PFSK-1 (cell line): ENCODE results near the gene RPL18A.
A peak's percentile ranks its signal among the peaks of the same experiment; 100 is the strongest.

Experiments used
- FOXP2 ChIP-seq: optimal IDR thresholded peaks from 2 replicates; pipeline ENCODE3; 2011; ENCODE audit warnings: borderline replicate concordance, control low read depth, inconsistent platforms; ENCODE audit not compliant: insufficient read depth; ENCODE audit errors: extremely low read length, extremely low read depth
- POLR2AphosphoS5 ChIP-seq: IDR thresholded peaks from 2 replicates; pipeline ENCODE4 v1.6.1; 2012; ENCODE audit warnings: low read depth, mild to moderate bottlenecking, control low read depth, low read length, moderate library complexity
- SIN3A ChIP-seq: IDR thresholded peaks from 2 replicates; pipeline ENCODE4 v1.6.1; 2012; ENCODE audit warnings: mild to moderate bottlenecking, low read length, moderate library complexity, borderline replicate concordance; ENCODE audit not compliant: insufficient read depth
- TAF1 ChIP-seq: IDR thresholded peaks from 2 replicates; pipeline ENCODE4 v1.6.1; 2012; ENCODE audit warnings: low read length, control low read depth, borderline replicate concordance; ENCODE audit not compliant: insufficient read depth
- TF ChIP-seq, protein P1 (sequence below), 2 experiments: IDR thresholded peaks; 2 replicates each; pipeline versions ENCODE4 v1.6.1 to v1.8.0; 2011 to 2012; ENCODE audit warnings: low read depth in 2 of 2, low read length in 2 of 2, control low read depth in 1 of 2, inconsistent platforms in 1 of 2, mild to moderate bottlenecking in 1 of 2, moderate library complexity in 1 of 2; ENCODE audit not compliant: insufficient read depth in 1 of 2

The RPL18A gene

DNA sequence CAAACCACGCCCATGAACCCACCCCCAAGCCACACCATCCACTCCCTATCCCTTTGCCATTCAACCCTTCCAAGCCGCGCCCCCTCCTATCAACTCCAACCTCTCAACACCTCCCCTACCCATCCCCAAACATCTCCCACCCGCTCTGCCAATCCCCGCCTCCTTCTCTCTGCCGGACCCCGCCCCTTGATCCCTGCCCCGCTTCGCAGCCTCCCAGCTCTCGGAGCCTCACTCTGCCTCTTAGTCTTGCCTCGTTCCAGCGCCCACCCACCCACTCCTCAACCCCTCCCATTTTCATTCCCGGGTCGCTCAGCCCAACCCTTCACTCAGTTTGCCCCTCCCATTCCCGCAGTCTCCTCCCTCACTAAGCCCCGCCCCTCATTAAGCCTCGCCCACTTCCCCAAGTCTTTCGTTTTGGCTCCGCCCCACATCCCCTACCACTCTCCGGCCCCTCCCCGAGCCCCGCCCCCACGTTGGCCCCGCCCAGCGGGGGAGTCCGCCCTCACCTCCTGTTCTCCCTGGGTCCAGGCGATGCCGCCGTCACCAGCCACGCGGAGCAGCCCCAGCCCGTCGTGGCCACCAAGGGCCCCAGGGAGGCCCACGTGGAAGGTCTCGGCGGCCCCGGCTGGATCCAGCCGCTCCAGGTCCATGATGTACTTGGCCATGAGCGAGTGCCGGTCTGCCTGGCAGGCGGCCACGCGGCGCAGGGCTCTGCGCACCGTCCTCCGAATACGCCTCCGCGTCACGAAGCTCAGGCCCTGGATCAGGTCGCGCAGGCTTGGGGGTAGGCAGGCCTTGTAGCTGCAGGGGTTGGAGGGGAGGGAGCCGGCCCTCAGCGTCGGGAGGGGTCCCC, 17.7 kb upstream of the RPL18A start:
- TF ChIP-seq POLR2AphosphoS5 = peak; percentile 83
- 0 out of 2 replicates have a peak, but pooled peaks have one; percentile 48 for TF ChIP-seq TAF1
- TF ChIP-seq SIN3A = 0 out of 2 replicates have a peak, but pooled peaks have one; percentile 51
- peak; percentile 18 for TF ChIP-seq FOXP2
- TF ChIP-seq, protein P1, sequence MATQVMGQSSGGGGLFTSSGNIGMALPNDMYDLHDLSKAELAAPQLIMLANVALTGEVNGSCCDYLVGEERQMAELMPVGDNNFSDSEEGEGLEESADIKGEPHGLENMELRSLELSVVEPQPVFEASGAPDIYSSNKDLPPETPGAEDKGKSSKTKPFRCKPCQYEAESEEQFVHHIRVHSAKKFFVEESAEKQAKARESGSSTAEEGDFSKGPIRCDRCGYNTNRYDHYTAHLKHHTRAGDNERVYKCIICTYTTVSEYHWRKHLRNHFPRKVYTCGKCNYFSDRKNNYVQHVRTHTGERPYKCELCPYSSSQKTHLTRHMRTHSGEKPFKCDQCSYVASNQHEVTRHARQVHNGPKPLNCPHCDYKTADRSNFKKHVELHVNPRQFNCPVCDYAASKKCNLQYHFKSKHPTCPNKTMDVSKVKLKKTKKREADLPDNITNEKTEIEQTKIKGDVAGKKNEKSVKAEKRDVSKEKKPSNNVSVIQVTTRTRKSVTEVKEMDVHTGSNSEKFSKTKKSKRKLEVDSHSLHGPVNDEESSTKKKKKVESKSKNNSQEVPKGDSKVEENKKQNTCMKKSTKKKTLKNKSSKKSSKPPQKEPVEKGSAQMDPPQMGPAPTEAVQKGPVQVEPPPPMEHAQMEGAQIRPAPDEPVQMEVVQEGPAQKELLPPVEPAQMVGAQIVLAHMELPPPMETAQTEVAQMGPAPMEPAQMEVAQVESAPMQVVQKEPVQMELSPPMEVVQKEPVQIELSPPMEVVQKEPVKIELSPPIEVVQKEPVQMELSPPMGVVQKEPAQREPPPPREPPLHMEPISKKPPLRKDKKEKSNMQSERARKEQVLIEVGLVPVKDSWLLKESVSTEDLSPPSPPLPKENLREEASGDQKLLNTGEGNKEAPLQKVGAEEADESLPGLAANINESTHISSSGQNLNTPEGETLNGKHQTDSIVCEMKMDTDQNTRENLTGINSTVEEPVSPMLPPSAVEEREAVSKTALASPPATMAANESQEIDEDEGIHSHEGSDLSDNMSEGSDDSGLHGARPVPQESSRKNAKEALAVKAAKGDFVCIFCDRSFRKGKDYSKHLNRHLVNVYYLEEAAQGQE (IDR thresholded peaks at IDR 0.05; ENCODE audit: insufficient read depth in 1 of 2, low read depth in 2 of 2, low read length in 2 of 2) = no peak

DNA sequence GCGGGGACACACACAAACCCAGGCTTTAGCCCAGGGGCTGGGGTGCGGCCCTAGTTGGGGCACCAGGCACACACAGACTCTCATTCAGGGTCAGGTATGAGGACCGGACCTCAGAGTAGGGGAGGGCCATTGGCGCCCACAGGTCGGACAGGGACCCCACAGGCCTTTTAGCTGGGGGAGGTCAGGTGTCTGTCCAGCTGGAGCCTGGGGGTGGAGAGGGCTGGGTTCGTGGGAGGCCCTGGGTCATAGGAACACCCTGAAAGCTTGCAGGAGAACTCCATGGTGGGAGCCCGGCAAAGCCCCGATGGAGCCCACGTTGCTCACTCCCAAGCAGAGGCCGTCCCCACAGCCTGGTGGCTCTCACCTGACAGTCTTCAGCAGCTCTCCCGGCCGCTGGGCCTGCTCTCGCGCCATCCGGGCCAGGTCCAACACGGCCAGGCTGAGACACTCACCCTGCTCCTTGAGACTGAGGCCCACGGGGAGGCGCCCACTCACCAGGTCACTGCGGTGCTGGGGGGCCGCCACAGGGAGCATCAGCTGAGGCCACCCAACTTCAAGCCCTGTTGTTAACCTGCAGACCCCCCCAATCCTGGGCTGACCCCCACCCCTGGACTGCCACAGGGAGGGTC, 16.9 kb upstream of the RPL18A start:
- TF ChIP-seq FOXP2 (no peak), POLR2AphosphoS5 (no peak; the same call in 1 of the 2 replicates), SIN3A (no peak), TAF1 (no peak)
- TF ChIP-seq, protein P1 (IDR thresholded peaks at IDR 0.05; ENCODE audit: insufficient read depth in 1 of 2, low read depth in 2 of 2, low read length in 2 of 2) = no peak

DNA sequence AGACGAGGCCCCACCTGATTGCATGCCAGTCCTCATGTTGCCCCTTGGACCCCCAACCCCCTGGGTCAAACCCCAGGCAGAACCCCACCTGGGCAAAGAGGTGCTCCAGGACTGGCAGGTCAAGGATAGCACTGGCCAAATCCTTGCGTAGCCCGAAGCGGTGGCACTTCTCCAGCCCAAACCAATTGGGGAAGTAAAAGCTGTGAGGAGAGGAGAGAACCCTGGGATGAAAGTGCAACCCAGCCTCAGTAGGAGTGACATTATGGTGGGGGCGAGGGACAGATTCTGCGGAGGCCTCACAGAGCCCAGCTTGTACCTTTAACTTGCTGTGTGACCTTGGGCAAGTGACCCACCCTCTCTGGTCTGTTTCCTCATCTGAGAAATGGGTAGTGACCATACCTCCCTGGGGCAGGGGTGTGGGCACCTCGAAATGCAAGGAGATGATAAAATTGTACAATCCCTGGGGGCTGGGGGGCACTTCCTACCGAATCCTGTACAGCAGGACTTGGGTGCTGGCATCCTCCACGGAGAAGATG, 16.4 kb upstream of the RPL18A start:
- TF ChIP-seq, protein P1 (IDR thresholded peaks at IDR 0.05; ENCODE audit: insufficient read depth in 1 of 2, low read depth in 2 of 2, low read length in 2 of 2) = no peak
- no peak for TF ChIP-seq SIN3A

DNA sequence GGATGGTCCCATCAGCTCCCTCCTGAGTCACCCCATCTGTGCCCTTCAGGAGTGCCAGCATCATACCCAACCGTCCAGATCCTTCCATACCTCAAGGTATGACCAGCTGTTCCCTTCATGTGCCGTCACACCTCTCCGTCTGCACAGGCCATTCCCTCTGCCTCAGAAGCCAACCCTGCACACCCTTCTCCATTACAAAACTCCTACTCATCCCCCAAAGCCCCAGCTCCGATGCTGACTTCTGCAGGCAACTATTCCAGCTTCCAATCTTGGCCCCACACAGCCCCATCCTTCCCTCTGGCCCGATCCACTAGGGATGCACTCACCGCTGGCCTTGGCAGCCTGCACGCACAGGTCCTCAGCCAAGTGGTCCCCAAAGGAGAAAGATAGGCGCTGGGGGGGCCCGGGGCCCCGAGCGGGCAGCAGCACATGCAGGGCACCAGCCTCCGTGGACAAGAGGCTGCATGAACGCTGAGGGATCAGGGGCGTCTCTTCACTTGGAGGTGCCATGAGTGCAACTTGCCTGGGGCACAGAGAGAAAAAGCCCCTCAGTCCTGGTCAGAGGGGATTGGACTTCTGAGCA, 15.7 kb upstream of the RPL18A start:
- 0 out of 2 replicates have a peak, but pooled peaks have one; percentile 27 for TF ChIP-seq POLR2AphosphoS5
- TF ChIP-seq, protein P1 (IDR thresholded peaks at IDR 0.05; ENCODE audit: insufficient read depth in 1 of 2, low read depth in 2 of 2, low read length in 2 of 2) = no peak
